SIG-M5 (cell line): ENCODE data around the gene KLK4.
"Not testable (repeated sequence)": the region's sequence is repeated elsewhere in the genome, so short reads cannot be mapped to it uniquely, and the experiment has no call there.

Source experiments
- DNase-seq: peaks from one replicate; lab custom pipeline; 2025; lab: John Stamatoyannopoulos, UW

Gene KLK4

GRCh38 chr19:50912727-50913716 lies 1.8 kb upstream of the KLK4 start:
- DNase-seq = no peak

- DNase-seq = no peak
Measured at GRCh38 chr19:50912102-50912599, 956 bp upstream of the KLK4 start.

- DNase-seq = no peak
Measured at GRCh38 chr19:50910722-50911121, 473 bp downstream of the KLK4 start.

- no peak for DNase-seq
Measured at GRCh38 chr19:50909240-50910070, 1.7 kb downstream of the KLK4 start.

- DNase-seq = no peak
Measured at GRCh38 chr19:50908336-50908735, 2.9 kb downstream of the KLK4 start.

- DNase-seq = no peak
Measured at GRCh38 chr19:50906217-50906616, 5.0 kb downstream of the KLK4 start.

GRCh38 chr19:50902640-50903039 lies 8.6 kb downstream of the KLK4 start:
- no peak for DNase-seq

GRCh38 chr19:50899569-50899968 lies 11.6 kb downstream of the KLK4 start:
- no peak for DNase-seq

GRCh38 chr19:50898018-50898417 lies 13.2 kb downstream of the KLK4 start:
- DNase-seq = no peak

GRCh38 chr19:50897612-50898011 lies 13.6 kb downstream of the KLK4 start:
- DNase-seq = no peak

- no peak for DNase-seq
Measured at GRCh38 chr19:50897191-50897607, 14.0 kb downstream of the KLK4 start.

GRCh38 chr19:50896591-50897190 lies 14.5 kb downstream of the KLK4 start:
- DNase-seq = no peak

GRCh38 chr19:50896089-50896590 lies 15.1 kb downstream of the KLK4 start:
- not testable (repeated sequence) for DNase-seq

- DNase-seq = no peak
Measured at GRCh38 chr19:50894478-50895356, 16.5 kb downstream of the KLK4 start.

GRCh38 chr19:50893047-50893736 lies 18.0 kb downstream of the KLK4 start:
- DNase-seq = no peak

GRCh38 chr19:50891253-50891625 lies 20.0 kb downstream of the KLK4 start:
- DNase-seq = no peak

GRCh38 chr19:50890422-50891252 lies 20.6 kb downstream of the KLK4 start:
- DNase-seq = no peak

GRCh38 chr19:50889638-50890037 lies 21.6 kb downstream of the KLK4 start:
- DNase-seq = no peak

- DNase-seq = no peak
Measured at GRCh38 chr19:50882188-50882587, 29.0 kb downstream of the KLK4 start.

GRCh38 chr19:50880241-50880640 lies 31.0 kb downstream of the KLK4 start:
- DNase-seq = no peak
